Rectal smooth muscle tissue (tissue), 1 donor: ENCODE results near the gene NDST1.

Source experiments
- H3K27ac ChIP-seq: one replicate; pipeline ENCODE4 v1.7.0; 2013; ENCODE audit warnings: low read depth, low read length, inconsistent platforms
- H3K27me3 ChIP-seq: one replicate; pipeline ENCODE4 v1.7.0; 2013; ENCODE audit warnings: low read length; ENCODE audit not compliant: control insufficient read depth, insufficient read depth
- H3K36me3 ChIP-seq: one replicate; pipeline ENCODE4 v1.7.0; 2013; ENCODE audit warnings: low read length; ENCODE audit not compliant: control insufficient read depth, insufficient read depth
- H3K4me1 ChIP-seq: one replicate; pipeline ENCODE4 v1.7.0; 2013; ENCODE audit warnings: low read length; ENCODE audit not compliant: control insufficient read depth, insufficient read depth
- H3K4me3 ChIP-seq: one replicate; pipeline ENCODE4 v1.7.0; 2013; ENCODE audit warnings: low read length
- H3K9ac ChIP-seq: one replicate; pipeline ENCODE4 v1.7.0; 2013; ENCODE audit warnings: low read length

Gene NDST1

DNA sequence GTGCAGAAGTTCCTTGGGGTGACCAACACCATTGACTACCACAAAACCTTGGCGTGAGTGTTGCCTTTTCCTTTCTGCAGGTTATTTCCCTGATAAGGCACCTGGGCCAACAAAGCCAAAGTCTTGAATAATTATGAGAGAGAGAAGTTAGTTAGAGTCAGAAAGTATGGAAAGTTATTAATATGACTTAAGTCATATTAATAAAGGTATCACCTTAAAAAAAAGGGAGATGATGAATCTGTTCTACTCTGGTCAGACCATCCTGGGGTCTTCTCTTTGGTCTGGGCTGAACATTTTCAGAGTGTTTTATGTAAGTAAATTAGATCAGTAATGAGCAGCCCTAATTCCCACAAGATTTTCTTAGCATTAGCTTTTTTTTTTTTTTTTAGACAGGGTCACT is 41.8 kb downstream of the NDST1 start:
- H3K27me3 ChIP-seq = no peaks in the 10 kb centered on the region
- no peak overlapping the region for H3K27ac ChIP-seq
- no peaks in the 10 kb centered on the region for H3K4me1 ChIP-seq
- peaks cover 27% of the 10 kb centered on the region for H3K36me3 ChIP-seq
- H3K4me3 ChIP-seq = no peak overlapping the region
- H3K9ac ChIP-seq = no peak overlapping the region

DNA sequence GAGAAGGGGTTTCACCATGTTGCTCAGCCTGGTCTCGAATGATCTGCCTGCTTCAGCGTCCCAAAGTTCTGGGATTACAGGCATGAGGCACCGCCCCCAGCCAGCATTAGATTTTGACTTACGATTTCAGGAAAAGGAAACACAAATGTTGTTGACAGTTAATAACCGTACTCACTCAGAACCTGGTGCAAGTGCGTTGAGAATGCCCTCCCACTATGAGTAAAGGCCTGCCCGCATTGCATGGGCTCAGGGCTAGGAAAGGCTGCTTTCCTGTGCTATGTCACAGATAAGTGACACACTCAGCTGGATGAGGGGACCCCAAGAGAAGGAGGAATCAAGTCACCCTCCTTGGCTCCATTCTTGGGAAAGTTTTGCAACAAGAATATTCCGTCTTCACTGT is 42.4 kb downstream of the NDST1 start:
- Histone ChIP-seq H3K4me3 (no peak overlapping the region), H3K27me3 (no peaks in the 10 kb centered on the region), H3K27ac (no peak overlapping the region), H3K4me1 (no peaks in the 10 kb centered on the region), H3K9ac (no peak overlapping the region), H3K36me3 (peaks cover 30% of the 10 kb centered on the region)

- H3K4me1 ChIP-seq = no peaks in the 10 kb centered on the region
- H3K9ac ChIP-seq = no peak overlapping the region
- H3K36me3 ChIP-seq = peaks cover 35% of the 10 kb centered on the region
- H3K27me3 ChIP-seq = no peaks in the 10 kb centered on the region
- no peak overlapping the region for H3K27ac ChIP-seq
- no peak overlapping the region for H3K4me3 ChIP-seq
Observed at GRCh38 chr5:150551066-150551465, 43.1 kb downstream of the NDST1 start.

GRCh38 chr5:150553402-150553801 is 45.5 kb downstream of the NDST1 start:
- H3K36me3 ChIP-seq = peaks cover 25% of the 10 kb centered on the region
- H3K9ac ChIP-seq = no peak overlapping the region
- H3K4me1 ChIP-seq = no peaks in the 10 kb centered on the region
- H3K4me3 ChIP-seq = no peak overlapping the region
- H3K27ac ChIP-seq = no peak overlapping the region
- no peaks in the 10 kb centered on the region for H3K27me3 ChIP-seq

DNA sequence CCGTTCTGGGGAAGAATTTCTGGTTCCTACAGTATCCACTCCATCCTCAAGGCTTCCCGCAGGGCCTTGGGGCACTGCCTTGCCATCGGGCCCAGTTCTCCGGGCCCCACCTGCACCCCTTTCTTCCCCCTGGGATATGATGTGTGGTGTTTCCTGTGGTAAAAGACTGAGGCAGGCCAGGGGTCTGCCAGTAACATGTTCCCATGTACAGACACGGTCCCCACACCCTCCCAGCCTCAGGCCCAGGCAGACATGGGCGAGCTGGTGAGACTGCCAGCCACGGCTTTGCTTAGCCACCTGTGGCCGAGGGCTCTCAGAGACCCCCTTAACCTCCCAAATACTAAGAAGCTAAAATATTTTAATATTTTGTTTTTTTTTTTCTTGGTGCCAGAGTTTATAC is 46.0 kb downstream of the NDST1 start:
- Histone ChIP-seq H3K27ac (no peak overlapping the region), H3K36me3 (peaks cover 23% of the 10 kb centered on the region), H3K27me3 (no peaks in the 10 kb centered on the region), H3K4me1 (no peaks in the 10 kb centered on the region), H3K4me3 (no peak overlapping the region), H3K9ac (no peak overlapping the region)

DNA sequence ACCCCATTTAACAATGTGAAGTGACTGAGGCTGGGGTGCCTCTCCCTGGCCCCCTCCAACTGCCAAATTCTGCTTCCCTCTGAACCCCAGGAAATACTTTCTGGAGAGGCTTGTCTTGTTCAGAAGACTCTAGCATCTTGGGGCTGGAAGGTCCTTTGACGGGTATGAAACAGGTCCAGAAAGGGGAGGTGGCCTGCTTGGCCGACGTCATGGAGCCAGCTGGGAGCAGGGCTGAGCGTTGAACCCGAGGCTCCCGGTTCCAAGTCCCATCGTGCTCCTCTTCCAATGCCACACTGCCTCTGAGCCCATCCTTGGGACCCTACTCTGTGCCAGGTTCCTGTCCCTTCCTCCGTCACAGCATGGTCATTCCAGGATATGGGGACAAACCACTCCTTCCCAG is 46.9 kb downstream of the NDST1 start:
- H3K27ac ChIP-seq = no peak overlapping the region
- peaks cover 22% of the 10 kb centered on the region for H3K36me3 ChIP-seq
- no peaks in the 10 kb centered on the region for H3K4me1 ChIP-seq

DNA sequence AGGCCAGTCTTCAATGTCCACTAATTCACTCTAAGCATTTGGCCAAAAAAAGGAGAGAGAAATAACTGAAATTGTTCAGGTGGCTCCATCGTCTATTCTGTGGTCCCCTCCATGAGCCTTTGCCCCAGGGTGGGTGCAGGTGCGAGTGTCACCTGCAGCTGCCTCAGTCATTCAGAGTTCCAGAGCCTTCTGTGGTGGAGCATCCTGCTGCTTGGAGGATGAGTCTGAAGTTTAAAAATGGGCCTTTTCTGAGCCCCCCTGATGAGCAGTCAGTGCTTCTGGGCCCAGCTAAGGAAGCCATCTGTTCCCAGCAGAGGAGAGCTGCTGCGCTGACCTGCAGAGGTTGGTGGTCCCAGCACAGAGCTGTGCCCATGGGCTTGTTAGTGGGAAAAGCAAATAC is 48.2 kb downstream of the NDST1 start:
- H3K9ac ChIP-seq = no peak overlapping the region
- peaks cover 22% of the 10 kb centered on the region for H3K36me3 ChIP-seq
- H3K27ac ChIP-seq = no peak overlapping the region
- H3K4me1 ChIP-seq = no peaks in the 10 kb centered on the region
- no peaks in the 10 kb centered on the region for H3K27me3 ChIP-seq
- H3K4me3 ChIP-seq = no peak overlapping the region

More for the DNA sequence above, 46.9 kb downstream of the NDST1 start:
- no peaks in the 10 kb centered on the region for H3K27me3 ChIP-seq
- H3K4me3 ChIP-seq = no peak overlapping the region
- H3K9ac ChIP-seq = no peak overlapping the region

GRCh38 chr5:150556859-150557508 is 49.1 kb downstream of the NDST1 start:
- Histone ChIP-seq H3K4me3 (no peak overlapping the region), H3K4me1 (no peaks in the 10 kb centered on the region), H3K27me3 (no peaks in the 10 kb centered on the region), H3K36me3 (peaks cover 19% of the 10 kb centered on the region), H3K27ac (no peak overlapping the region), H3K9ac (no peak overlapping the region)

- Histone ChIP-seq H3K27ac (no peak overlapping the region), H3K27me3 (no peaks in the 10 kb centered on the region), H3K36me3 (peaks cover 18% of the 10 kb centered on the region)
Observed at GRCh38 chr5:150557509-150557872, 49.6 kb downstream of the NDST1 start.

DNA sequence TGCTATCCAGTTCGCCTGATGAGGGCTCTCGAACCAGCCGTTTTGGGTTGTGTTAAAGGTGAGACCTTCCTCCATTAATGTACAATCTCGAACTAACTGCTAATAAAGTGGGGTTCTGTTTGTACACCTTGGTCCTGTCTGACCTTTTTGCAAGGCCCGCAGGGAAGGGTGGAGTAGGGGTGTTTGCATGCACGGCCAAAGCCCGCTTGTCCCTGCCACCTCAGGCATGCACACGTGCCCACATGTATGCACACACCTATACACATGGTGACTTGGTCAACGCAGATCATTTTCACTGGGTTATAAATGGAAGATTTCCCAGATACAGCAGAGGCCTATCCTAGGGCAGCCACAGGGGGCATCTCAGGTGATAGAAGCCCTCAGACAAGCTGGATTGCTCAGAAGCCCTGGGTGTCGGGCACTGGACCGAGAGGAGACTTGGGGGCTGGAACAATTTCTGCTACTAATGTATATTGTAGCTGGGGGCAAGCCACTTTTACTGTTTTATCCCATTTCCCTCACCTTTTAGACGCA is 50.2 kb downstream of the NDST1 start:
- Histone ChIP-seq H3K4me1 (no peaks in the 10 kb centered on the region), H3K9ac (no peak overlapping the region), H3K36me3 (peaks cover 16% of the 10 kb centered on the region), H3K4me3 (no peak overlapping the region), H3K27ac (no peak overlapping the region), H3K27me3 (no peaks in the 10 kb centered on the region)

More at GRCh38 chr5:150557509-150557872, 49.6 kb downstream of the NDST1 start:
- Histone ChIP-seq H3K4me3 (no peak overlapping the region), H3K4me1 (no peaks in the 10 kb centered on the region), H3K9ac (no peak overlapping the region)

DNA sequence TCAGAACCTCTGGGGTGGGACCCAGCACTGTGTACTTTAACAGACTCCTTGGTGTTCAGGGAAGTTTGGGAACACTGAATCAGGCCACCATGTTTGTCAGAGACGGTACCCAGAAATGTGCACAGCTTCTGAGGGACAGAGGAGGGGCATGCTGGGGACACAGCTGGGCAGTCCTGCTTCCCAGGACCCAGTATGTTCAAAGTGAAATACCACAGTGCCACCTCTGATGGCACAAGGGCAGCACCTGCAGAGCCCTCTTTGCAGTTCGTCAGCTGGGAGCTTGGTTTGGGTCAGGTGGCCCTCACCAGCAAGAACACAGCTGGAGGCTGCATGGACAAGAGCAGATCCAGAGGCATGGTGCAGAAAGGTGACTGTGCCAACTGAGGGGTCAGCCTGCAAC is 51.2 kb downstream of the NDST1 start:
- no peaks in the 10 kb centered on the region for H3K4me1 ChIP-seq
- H3K9ac ChIP-seq = no peak overlapping the region
- H3K36me3 ChIP-seq = peaks cover 8% of the 10 kb centered on the region
- H3K27ac ChIP-seq = no peak overlapping the region
- no peak overlapping the region for H3K4me3 ChIP-seq
- H3K27me3 ChIP-seq = no peaks in the 10 kb centered on the region

GRCh38 chr5:150559701-150560100 is 51.8 kb downstream of the NDST1 start:
- no peaks in the 10 kb centered on the region for H3K27me3 ChIP-seq
- peaks cover 8% of the 10 kb centered on the region for H3K36me3 ChIP-seq
- no peak overlapping the region for H3K27ac ChIP-seq
- no peak overlapping the region for H3K4me3 ChIP-seq
- H3K4me1 ChIP-seq = no peaks in the 10 kb centered on the region
- H3K9ac ChIP-seq = no peak overlapping the region
